Endothelial cell of umbilical vein (primary cell): ENCODE data around the gene SUCLG2. TPM values are rescaled to one million over a fixed set of nuclear protein-coding genes. Genes with fewer than 3 reads are reported as not detected.

Experiments
- BruUV-seq: library from RNA; stranded (reverse); fragments of 400-500 nt; replicated peaks from 2 replicates; lab custom pipeline; 2021; lab: Mats Ljungman, UMichigan
- CTCF ChIA-PET: fragments of 300-600, 350-600 bp; sonication (Branson Sonifier 250); formaldehyde crosslinking; loops from one replicate; lab custom pipeline; 2021; ENCODE audit warnings: antibody characterized with exemption, inconsistent platforms; lab: Charles Lee
- POLR2A ChIA-PET: fragments of 300-600, 350-600 bp; sonication (Branson Sonifier 250); formaldehyde crosslinking; loops from one replicate; lab custom pipeline; 2021; ENCODE audit warnings: antibody characterized with exemption, inconsistent platforms; lab: Charles Lee
- DNase-seq: peaks from one replicate; pipeline ENCODE4 v3.0.0-alpha.2; 2011; ENCODE audit warnings: low read depth, low spot score
- FAIRE-seq: peaks from 2 replicates; lab custom pipeline; 2011; peaks lifted over from hg19 to GRCh38; lab: Jason Lieb, UNC
- H2AFZ ChIP-seq: 2 replicates; pipeline ENCODE4 v1.6.0; 2012; ENCODE audit warnings: low read depth, low read length, control low read depth, inconsistent platforms
- H3K27ac ChIP-seq: 2 replicates; pipeline ENCODE4 v1.5.1; 2011; ENCODE audit warnings: low read depth, mild to moderate bottlenecking, control low read depth, low read length, moderate library complexity; ENCODE audit not compliant: insufficient read depth
- H3K27me3 ChIP-seq, 2 experiments: 2 replicates each; pipeline versions ENCODE4 v1.6.0 to v1.6.1; 2011; ENCODE audit warnings: low read length in 2 of 2, mixed read lengths in 1 of 2; ENCODE audit not compliant: control insufficient read depth in 2 of 2, insufficient read depth in 2 of 2
- H3K36me3 ChIP-seq, 2 experiments: 2 replicates in 1 of 2; 3 replicates in 1 of 2; pipeline ENCODE4 v1.5.1; 2011; ENCODE audit warnings: low read length in 2 of 2, mild to moderate bottlenecking in 1 of 2, moderate library complexity in 1 of 2; ENCODE audit not compliant: control insufficient read depth in 2 of 2, insufficient read depth in 2 of 2; ENCODE audit errors: extremely low read depth in 1 of 2
- H3K4me1 ChIP-seq: 3 replicates; pipeline ENCODE4 v1.5.1; 2011; ENCODE audit warnings: mild to moderate bottlenecking, low read length; ENCODE audit not compliant: control insufficient read depth, insufficient read depth; ENCODE audit errors: extremely low read depth
- H3K4me2 ChIP-seq: 2 replicates; pipeline ENCODE4 v1.6.1; 2011; ENCODE audit warnings: low read length, control low read depth, mixed read lengths; ENCODE audit not compliant: insufficient read depth
- H3K4me3 ChIP-seq, 3 experiments: fragments of 200-600 bp in 1 of 3; sonication (generic), shearing (Covaris generic) in 1 of 3; replicated peaks in 1 of 3; 2 replicates each; pipeline ENCODE4 v1.5.1; 2011 to 2016; ENCODE audit warnings: control low read depth in 3 of 3, low read length in 3 of 3, mild to moderate bottlenecking in 2 of 3, inconsistent platforms in 1 of 3, low read depth in 1 of 3, moderate library complexity in 1 of 3; ENCODE audit not compliant: insufficient read depth in 1 of 3
- H3K79me2 ChIP-seq: 2 replicates; pipeline ENCODE4 v1.6.0; 2012; ENCODE audit warnings: low read length, inconsistent platforms; ENCODE audit not compliant: control insufficient read depth, insufficient read depth
- H3K9ac ChIP-seq: replicated peaks from 2 replicates; pipeline ENCODE3; 2011; ENCODE audit warnings: low read length, control low read depth; ENCODE audit not compliant: insufficient read depth; ENCODE audit errors: extremely low read depth
- H3K9me1 ChIP-seq: replicated peaks from 3 replicates; pipeline ENCODE4 v1.6.0; 2011; ENCODE audit warnings: mild to moderate bottlenecking, low read length; ENCODE audit not compliant: control insufficient read depth, insufficient read depth; ENCODE audit errors: extremely low read depth
- H3K9me3 ChIP-seq: replicated peaks from 2 replicates; pipeline ENCODE4 v1.5.1; 2012; ENCODE audit warnings: low read length, inconsistent platforms; ENCODE audit not compliant: control insufficient read depth, insufficient read depth
- H4K20me1 ChIP-seq: replicated peaks from 2 replicates; pipeline ENCODE3; 2011; ENCODE audit warnings: mild to moderate bottlenecking, low read length; ENCODE audit not compliant: control insufficient read depth, insufficient read depth; ENCODE audit errors: extremely low read depth
- EZH2 ChIP-seq: IDR thresholded peaks from 2 replicates; pipeline ENCODE4 v1.6.1; 2012; ENCODE audit warnings: borderline replicate concordance, low read depth, mild to moderate bottlenecking, moderate library complexity, low read length, inconsistent platforms; ENCODE audit not compliant: severe bottlenecking
- FOS ChIP-seq: IDR thresholded peaks from 2 replicates; pipeline ENCODE4 v1.6.1; 2011; ENCODE audit warnings: mild to moderate bottlenecking, low read length, moderate library complexity, borderline replicate concordance; ENCODE audit not compliant: insufficient read depth
- GATA2 ChIP-seq: IDR thresholded peaks from 2 replicates; pipeline ENCODE4 v1.7.0; 2011; ENCODE audit warnings: low read depth, mild to moderate bottlenecking, moderate library complexity, mixed read lengths, low read length; ENCODE audit not compliant: insufficient read length, insufficient read depth
- JUN ChIP-seq: IDR thresholded peaks from 2 replicates; pipeline ENCODE4 v1.6.1; 2011; ENCODE audit warnings: borderline replicate concordance, low read depth; ENCODE audit not compliant: insufficient read length, insufficient read depth
- MAX ChIP-seq: IDR thresholded peaks from 2 replicates; pipeline ENCODE4 v1.6.1; 2011; ENCODE audit not compliant: insufficient read depth, insufficient read length
- MYC ChIP-seq: IDR thresholded peaks from one replicate; pipeline ENCODE4 v1.6.1; 2011; ENCODE audit warnings: mild to moderate bottlenecking, low read depth, low read length
- POLR2A ChIP-seq: IDR thresholded peaks from 2 replicates; pipeline ENCODE4 v1.6.1; 2012; ENCODE audit warnings: low read depth, mild to moderate bottlenecking, control low read depth, low read length
- POLR2AphosphoS5 ChIP-seq: IDR thresholded peaks from 2 replicates; pipeline ENCODE4 v1.6.1; 2012; ENCODE audit warnings: low read depth, mild to moderate bottlenecking, control low read depth, low read length, moderate library complexity; ENCODE audit not compliant: insufficient read depth
- dilution Hi-C: fragments of 300-500 bp; cut with MboI; formaldehyde crosslinking; loops from one replicate; pipeline ENCODE4 v1.15.0; 2019; ENCODE audit warnings: low sequenced_read_pairs; ENCODE audit not compliant: extremely low pct_ligation_motif_present
- intact Hi-C: fragments of 100-400 bp; cut with micrococcal nuclease; formaldehyde crosslinking; loops from one replicate; pipeline ENCODE4 v1.10.0; 2022
- polyA plus RNA-seq, 4 experiments: library from polyadenylated mRNA; depleted of rRNA in 3 of 4; stranded (reverse) in 3 of 4; unstranded in 1 of 4; fragments of >200 nt; gene quantifications; 2 replicates each; pipeline versions ENCODE4 v1.2.1 to v1.2.3, GENCODE V29; 2011 to 2012; ENCODE audit warnings: missing spikeins in 1 of 4
- total RNA-seq: library from RNA; stranded (reverse); gene quantifications from 2 replicates; pipeline ENCODE4 v1.2.3, GENCODE V29; 2021
- TF ChIP-seq, protein P1 (sequence below), 2 donors: IDR thresholded peaks; 1 replicate in 1 of 2; 2 replicates in 1 of 2; pipeline ENCODE4 v1.5.1; 2011; ENCODE audit warnings: low read length in 2 of 2, mild to moderate bottlenecking in 2 of 2, moderate library complexity in 2 of 2, control low read depth in 1 of 2, inconsistent platforms in 1 of 2, low read depth in 1 of 2; ENCODE audit not compliant: insufficient read depth in 1 of 2; ENCODE audit errors: extremely low read depth in 1 of 2

The SUCLG2 gene
- total and polyA plus RNA-seq, 2 donors (not counting 3 experiments of a cell fraction or from before 2014, with no cell fraction given): 8.1 to 38.3 TPM

GRCh38 chr3:67334588-67334987 lies 319.8 kb downstream of the SUCLG2 start:
- ChIA-PET CTCF (no interaction called here), POLR2A (no interaction called here)
- Histone ChIP-seq H3K27me3 (no peaks in the 10 kb centered on the region), H3K9me3 (no peaks in the 10 kb centered on the region), H4K20me1 (no peaks in the 10 kb centered on the region), H3K9me1 (no peaks in the 10 kb centered on the region), H3K79me2 (no peaks in the 10 kb centered on the region), H3K4me2 (no peak overlapping the region), H2AFZ (no peak overlapping the region), H3K36me3 (no peaks in the 10 kb centered on the region), H3K9ac (no peak overlapping the region), H3K4me3 (no peak overlapping the region), H3K27ac (no peak overlapping the region), H3K4me1 (no peaks in the 10 kb centered on the region)
- dilution Hi-C loops: no loop called here
- no TSS peak for BruUV-seq
- no peak for DNase-seq
- no peak for FAIRE-seq
- TF ChIP-seq EZH2 (no peak), FOS (no peak), GATA2 (no peak), JUN (no peak), POLR2AphosphoS5 (no peak), MYC (no peak), POLR2A (no peak), MAX (no peak)
- TF ChIP-seq, protein P1, sequence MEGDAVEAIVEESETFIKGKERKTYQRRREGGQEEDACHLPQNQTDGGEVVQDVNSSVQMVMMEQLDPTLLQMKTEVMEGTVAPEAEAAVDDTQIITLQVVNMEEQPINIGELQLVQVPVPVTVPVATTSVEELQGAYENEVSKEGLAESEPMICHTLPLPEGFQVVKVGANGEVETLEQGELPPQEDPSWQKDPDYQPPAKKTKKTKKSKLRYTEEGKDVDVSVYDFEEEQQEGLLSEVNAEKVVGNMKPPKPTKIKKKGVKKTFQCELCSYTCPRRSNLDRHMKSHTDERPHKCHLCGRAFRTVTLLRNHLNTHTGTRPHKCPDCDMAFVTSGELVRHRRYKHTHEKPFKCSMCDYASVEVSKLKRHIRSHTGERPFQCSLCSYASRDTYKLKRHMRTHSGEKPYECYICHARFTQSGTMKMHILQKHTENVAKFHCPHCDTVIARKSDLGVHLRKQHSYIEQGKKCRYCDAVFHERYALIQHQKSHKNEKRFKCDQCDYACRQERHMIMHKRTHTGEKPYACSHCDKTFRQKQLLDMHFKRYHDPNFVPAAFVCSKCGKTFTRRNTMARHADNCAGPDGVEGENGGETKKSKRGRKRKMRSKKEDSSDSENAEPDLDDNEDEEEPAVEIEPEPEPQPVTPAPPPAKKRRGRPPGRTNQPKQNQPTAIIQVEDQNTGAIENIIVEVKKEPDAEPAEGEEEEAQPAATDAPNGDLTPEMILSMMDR (IDR thresholded peaks at IDR 0.05; ENCODE audit: extremely low read depth in 1 of 2, insufficient read depth in 1 of 2, low read depth in 1 of 2, low read length in 2 of 2): no peak
- intact Hi-C loops: no loop called here
